Gastroesophageal sphincter (tissue), 3 donors: ENCODE data around the gene SSNA1.

Experiments
- CTCF ChIP-seq, 4 experiments: fragments of 200-600 bp in 2 of 4; fragments of 450-650 bp in 2 of 4; sonication (generic) in 1 of 4; IDR thresholded peaks; one replicate each; pipeline ENCODE4 v1.5.1; 2017 to 2019; ENCODE audit warnings: antibody characterized with exemption in 4 of 4, mild to moderate bottlenecking in 2 of 4, moderate library complexity in 2 of 4
- POLR2AphosphoS5 ChIP-seq: sonication (generic); formaldehyde crosslinking; IDR thresholded peaks from one replicate; pipeline ENCODE4 v1.6.1; 2017; ENCODE audit warnings: antibody characterized with exemption

GRCh38 chr9:137226338-137227053 lies 38.0 kb downstream of the SSNA1 start:
- TF ChIP-seq CTCF (IDR thresholded peaks at IDR 0.05) = no peak
- no peak for TF ChIP-seq POLR2AphosphoS5
